HG03520 (cell line): ENCODE results near the gene SCG3.

Experiments
- ATAC-seq: cut with Tn5 transposase; IDR thresholded peaks from one replicate; pipeline ENCODE4 v1.9.1; 2021; ENCODE audit warnings: mild to moderate bottlenecking, moderate library complexity; ENCODE audit not compliant: unreplicated experiment

The SCG3 gene

DNA sequence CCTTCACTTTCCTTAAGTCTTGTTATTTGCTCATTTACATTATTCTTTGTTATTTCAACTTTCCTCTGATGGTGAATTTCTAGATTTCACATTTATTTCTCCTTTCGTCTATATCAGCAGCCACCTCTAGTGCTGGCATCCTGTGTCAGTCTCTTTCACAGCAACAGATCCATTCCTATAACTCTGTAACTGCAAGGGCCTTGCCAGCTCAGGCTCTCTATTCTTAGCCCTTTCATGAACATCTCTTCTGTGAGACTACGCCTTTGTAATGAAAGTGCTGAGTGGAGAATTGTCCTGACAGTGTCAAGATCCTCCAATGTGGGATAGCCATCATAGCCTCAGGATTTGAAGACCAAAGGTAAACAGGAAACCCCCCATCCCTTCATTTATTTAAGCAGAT is 3.9 kb upstream of the SCG3 start:
- no peak for ATAC-seq

DNA sequence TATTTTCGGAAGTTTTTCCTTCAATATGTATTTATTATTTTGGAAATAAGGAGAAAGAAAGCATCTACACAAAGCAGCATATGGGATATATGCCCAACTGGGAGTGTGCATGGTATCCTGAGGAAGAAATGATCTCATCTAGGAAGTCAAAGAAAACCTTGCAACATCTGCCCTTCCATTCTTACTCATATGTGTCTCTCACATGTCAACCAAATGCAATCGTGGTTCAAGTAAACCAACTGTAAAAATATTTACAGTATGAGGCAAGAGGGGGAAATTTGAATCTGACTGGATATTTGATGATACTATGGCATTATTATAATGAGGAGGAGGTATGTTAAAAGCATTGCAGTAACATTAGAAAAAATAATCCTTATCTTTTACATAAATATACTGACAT is 3.2 kb upstream of the SCG3 start:
- ATAC-seq: no peak

DNA sequence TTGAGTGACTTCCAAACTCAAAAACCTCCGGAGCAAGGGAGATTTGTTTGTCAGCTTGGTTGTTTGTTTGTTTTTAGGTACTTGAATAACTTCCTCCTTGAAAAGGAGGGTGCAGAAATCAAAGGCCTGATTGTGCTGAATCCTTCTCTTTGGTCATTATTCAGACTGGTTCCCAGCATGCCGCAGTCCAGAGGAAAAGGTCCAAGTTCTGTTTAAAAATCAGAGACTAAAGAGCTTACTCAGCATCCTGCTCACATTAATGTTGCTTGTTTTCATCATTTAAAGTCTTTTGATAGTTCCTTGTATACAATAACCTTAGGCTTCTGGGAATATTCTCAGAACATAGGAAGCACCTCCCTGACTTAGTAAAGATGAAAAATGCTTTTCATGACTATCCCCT is 982 bp upstream of the SCG3 start:
- ATAC-seq: no peak

DNA sequence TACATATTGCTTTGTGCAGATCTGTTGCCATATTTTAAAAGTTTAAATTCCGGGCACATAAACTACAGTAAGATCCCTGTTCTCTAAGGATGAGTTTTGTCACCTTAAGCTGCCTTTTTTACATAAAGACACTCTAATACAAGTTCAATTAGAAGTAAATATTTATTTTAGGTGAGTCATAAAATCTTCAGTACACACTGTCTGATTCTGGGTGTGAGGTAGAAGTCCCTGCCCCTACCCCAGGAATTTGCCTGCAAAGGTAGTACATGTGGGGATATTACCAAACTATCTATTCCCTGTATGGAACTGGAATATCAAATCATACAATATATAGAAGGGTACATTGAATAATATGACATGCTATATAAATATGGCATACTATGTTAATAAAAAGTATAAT is 6.3 kb downstream of the SCG3 start:
- ATAC-seq: no peak

DNA sequence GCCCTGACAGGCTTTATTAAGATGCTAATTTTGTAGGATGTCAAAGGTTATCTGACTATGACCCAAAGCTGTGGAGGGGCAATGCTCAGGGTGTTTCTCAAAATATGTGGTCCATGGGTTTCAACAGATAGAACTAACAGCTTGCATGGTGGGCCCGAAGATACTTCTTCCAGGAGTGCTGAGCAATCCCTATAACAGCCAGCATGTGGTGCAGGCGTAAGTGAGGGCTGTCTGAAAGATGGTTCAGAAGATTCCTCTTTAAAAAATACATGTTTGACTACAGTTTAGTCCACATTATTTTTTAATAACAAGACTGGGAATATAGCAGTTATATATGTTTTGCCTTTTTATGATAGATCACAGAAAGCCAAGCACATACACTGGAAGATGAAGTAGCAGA is 7.6 kb downstream of the SCG3 start:
- ATAC-seq: no peak

DNA sequence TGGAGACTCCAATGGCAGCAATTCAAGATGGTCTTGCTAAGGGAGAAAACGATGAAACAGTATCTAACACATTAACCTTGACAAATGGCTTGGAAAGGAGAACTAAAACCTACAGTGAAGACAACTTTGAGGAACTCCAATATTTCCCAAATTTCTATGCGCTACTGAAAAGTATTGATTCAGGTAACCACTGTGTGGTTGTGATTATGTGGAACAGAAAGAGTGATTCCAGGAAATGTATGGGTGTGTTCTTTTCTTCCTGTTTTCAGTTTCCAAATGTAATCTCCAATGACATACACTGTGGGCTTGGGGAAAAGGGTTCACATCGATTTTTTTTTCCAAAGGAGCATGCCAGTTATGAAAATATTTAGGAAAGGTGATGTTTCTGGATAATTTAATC is 10.9 kb downstream of the SCG3 start:
- ATAC-seq: no peak

DNA sequence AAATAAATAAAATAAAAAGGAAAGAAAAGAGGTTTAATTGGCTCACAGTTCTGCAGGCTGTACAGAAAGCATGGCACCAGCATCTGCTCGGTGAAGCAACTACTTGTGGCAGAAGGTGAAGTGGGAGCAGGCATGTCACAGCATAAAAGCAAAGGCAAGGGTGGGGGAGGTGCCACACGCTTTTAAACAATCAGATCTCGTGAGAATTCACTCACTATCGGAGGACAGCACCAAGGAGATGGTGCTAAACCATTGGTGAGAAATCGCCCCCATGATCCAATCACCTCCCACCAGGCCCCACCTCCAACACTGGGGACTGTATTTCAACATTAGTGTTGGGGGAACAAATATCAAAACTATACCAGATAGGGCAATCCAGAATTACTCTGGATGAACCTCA is 15.3 kb downstream of the SCG3 start:
- no peak for ATAC-seq

DNA sequence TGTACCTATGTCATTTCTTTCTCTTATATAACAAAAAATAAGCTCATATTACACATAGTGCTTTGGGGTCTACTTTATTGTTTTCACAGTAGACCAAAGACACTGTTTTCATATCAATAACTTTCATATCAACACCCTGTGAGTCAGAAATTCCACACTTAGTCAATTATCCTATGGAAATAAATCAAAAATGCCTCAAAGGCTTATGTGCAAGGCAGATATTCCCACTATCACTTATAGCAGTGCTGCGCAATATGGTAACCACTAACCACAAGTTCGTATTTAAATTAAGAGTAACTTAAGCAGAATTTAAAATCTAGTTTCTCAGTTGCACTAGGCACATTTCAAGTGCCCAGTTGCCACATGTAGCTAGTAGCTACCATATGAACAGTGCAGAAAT is 15.9 kb downstream of the SCG3 start:
- no peak for ATAC-seq

DNA sequence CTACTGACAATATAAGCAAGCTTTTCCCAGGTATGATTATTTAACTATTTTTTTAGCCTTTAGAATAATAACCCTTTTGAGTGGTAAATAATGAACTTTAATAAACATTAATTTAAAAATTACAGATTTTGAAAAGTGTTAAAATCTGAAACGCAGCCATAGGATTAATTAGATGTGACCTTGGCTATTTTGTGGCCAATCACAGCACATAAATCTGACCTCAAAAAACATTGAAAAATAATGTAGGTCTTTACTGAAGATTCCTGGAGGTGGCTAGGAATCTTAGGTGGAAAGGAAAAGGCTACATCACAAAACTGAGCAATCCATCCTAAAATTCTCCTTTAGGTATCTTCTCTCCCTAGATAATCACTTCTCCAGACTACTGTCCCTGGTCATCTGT is 18.1 kb downstream of the SCG3 start:
- ATAC-seq: no peak

DNA sequence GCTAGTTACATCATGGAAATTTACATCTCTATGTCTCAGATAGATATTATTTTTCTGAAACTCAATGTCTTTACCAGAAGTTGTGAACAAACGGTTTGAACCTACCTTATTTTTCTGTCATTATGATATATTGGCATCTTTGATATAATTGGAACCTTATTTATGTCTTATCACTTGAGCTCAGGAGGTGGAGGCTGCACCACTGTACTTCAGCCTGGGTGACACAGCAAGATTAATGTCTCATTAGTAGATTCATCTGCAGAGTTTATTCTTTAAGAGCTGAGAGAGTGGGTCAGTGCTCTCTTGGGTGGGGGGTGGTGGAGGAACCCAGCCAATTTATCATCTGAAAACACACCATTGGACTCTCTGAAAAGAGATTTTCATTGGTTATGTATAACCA is 21.4 kb downstream of the SCG3 start:
- no peak for ATAC-seq

DNA sequence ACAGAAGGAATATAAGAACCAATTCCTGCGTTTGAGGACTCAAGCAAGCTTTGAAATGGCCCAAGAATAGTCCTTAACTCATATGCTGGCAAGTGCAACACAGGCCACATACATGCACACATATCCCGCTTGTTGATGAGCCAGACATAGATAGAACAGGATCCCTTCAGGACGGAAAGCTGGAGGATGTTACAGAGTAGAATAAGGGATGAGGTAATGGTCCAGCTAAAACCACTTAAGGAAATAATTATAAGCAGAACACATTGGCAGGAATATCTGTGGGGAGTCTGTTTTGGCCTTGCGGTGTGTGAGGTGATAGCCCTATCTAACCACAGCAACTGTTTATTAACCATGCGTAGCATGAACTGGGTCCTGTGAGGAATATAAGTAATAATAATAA is 25.0 kb downstream of the SCG3 start:
- no peak for ATAC-seq

DNA sequence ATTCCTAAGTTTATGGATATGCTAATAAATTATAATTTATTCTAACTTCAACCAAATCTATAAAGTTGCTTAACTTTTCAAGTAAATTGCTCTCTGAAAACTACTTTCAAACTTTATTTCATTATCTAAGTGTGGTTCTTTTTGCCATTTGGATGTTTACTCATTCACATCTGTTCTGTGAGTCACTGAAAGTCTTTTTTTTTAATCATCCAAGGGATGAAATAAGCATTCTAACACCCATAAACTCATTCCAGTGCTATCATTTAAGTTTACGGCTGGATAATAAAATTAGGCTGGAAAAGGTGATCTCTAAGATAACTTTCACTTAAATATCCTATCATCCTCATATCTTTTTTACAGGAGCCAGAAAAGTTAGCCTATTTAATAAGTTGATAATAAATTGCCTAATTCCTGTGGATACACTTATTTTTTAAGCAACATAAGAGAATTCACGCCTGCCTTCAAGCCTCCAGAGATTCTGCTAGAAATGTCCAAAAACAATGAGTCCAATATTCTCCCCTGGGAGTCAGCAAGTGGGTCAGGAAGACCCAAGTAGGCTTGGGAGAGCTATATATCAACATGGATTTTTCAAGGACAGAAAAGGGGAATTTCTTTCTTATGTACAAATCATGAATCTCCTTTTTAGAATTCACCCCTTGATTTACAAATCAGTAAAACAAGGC is 25.8 kb downstream of the SCG3 start:
- no peak for ATAC-seq

DNA sequence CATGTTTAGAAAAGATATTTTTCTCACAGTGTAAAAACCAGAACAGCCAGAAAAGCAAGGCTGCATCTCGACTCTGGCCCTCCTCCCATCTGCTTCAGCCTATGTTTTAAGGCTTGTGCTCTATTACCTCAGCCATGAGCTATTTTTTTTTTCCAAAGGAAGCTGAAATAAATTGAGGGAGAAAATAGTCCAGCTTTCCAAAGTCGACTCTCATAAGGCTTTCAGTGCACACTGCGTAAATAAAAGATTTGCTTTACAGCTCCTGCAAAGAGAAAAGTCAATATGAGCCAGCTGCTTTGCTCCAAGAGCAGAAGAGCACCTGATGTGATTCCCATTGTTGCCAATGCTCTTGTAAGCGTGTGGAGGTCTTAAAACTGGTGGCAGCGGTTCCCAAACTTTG is 26.7 kb downstream of the SCG3 start:
- no peak for ATAC-seq

DNA sequence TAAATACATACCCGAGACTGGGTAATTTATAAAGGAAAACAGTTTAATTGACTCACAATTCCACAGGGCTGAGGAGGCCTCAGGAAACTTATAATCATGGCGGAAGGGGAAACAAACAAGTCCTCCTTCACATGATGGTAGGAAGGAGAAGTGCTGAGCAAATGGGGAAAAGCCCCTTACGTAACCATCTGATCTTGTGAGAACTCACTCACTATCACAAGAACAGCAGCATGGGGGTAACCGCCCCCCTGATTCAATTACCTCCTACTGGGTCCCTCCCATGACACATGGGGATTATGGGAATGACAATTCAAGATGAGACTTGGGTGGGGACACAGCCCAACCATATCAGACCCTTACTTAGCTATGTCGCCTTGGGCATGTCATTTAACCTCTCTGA is 27.7 kb downstream of the SCG3 start:
- no peak for ATAC-seq

DNA sequence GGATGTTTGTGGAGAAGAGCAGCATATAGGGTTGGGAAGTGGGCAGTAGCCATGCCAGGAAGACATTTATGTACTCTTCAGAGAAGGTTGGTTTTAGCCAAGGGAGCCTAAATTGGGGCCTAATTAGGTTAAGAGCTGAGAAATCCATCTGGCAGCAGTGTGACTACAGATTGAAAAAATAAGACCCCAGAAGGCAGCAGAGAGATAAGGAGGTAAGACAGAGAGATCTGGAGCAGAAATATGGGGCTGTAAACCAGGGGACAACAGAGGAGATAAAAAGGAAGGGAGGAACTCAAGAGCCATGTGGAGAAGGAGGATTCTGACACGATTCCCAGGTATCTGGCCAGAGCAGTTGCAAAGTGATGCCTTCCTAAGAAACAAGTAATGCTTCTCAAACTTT is 32.9 kb downstream of the SCG3 start:
- ATAC-seq: no peak

DNA sequence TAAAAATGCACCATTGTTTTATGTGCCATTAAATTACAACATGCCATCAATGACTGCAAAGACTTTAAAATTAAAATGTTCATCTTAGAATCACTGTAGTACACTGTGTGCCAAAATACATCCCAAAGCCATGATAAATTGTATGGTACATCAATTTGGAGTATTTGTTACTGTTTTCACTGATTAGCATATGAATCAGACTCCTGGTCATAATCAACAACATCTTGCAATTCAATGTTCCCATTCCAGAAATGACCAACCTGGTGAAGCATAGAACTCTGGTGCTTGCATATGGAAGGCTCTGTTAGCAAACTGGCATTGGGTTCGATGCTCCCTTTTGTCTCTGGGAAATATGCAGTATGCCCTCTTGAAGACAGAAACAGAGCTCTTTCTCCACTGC is 33.6 kb downstream of the SCG3 start:
- no peak for ATAC-seq

DNA sequence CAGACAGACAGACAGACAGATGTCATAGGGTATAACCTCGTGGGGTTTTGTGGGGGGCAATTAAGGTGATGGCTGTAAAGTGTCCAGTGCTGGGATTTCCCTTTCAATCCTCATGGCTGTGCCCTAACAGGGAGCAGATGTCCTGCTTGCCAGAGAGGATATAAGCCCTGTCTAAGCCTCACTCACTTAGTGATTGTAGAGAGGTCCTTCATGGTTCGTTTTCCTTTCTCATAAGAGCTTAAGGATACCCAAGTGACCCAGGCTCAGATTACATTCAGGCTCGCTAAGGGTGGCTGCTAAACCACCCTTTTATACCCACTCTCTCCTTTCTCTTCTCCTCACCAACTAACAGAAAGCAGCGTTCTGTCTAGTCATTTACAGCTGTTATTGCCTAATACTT is 36.9 kb downstream of the SCG3 start:
- no peak for ATAC-seq

DNA sequence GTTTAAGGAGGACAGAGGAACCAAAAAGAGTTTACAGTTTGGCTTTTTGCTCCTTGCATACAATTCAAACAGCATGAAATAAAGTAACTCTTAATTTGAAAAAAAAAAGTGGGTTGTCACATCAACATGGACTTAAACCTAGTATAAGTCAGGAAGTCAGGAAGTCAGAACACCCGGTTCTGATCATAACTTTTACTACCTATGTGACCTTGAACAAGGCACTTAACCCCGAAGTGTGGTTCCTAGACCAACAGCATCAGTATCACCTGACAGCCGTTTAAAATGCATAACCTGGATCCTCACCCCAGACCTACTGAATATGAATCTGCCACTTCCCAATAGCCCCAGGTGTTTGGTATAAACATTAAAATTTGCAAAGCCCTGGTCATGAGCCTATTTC is 37.4 kb downstream of the SCG3 start:
- ATAC-seq: no peak

DNA sequence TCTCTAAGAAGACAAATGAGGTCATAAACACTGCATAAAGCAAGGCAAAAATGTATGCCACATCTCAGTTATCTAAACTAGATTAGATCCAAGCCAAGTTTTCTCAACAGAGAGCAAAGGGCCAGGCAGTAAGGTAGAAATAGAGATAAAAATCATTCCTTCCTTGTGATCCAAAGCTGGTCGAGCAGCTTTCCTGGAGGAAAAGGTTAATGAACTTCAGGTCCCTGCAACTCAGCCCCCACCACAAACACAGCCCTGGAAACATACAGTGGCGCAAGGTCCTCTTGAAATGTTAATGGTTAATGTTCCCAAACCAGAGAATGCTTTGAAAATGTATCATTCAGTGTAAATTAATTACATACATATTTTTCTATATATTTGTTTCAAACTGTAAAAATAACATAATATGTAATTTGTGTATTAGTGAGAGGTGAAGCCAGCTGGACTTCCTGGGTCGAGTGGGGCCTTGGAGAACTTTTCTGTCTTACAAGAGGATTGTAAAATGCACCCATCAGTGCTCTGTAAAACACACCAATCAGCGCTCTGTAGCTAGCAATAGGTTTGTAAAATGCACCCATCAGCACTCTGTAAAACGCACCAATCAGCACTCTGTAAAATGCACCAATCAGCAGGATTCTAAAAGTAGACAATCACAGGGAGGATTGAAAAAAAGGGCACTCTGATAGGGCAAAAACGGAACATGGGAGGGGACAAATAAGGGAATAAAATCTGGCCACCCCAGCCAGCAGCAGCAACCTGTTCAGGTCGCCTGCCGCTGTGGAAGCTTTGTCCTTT is 39.1 kb downstream of the SCG3 start:
- no peak for ATAC-seq

DNA sequence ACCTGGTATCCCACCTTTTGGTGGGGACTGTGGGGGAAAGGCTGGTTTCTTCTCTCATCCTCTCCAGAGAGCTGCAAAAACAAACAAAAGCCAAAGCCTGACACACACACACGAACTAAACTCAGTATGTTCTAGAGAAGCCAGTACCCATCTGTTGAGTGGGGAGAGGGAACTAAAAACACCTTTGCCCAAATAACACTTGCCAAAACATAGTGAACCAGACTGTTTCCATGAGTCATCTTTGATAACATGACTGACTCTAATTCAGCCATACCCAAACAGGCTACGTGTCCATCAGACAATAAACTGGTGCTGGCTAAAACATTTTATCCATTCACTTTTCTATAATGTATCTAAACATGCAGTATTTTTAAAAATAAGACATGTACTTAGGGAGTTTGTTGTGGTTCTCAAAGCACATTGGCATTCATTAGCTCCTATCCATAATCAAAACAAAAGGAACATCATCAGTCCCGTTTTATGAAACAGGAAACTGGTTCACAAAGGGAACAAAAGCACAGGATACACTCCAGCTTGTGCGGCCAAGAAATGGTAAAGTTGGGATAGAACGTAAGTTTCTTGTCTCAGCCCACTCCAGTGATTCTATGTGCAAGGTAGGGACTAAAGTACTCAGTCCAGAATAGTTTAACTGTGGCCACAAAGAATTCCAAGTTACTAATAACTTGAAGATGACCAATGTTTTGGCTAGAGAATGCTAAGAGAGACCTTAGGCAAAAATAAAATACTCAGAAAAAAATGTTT is 40.1 kb downstream of the SCG3 start:
- ATAC-seq: no peak

DNA sequence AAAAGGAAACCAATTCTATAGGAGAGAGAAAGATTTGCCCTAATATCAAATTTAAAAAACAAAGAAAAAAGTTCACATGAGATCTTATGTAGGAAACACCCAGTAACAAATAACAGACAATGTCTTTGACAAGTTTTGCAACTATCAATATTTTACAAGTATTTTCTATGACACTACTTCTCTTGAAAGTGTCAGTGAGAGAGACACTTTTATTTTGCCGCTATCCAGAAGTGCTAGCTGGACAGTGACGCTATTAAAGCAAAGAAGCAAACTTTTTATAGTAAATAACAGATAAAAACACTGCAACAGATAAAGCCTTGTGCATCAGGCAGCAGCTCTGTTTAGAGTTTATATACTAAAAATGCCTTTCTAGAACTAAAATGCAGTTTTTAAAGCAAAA is 42.9 kb downstream of the SCG3 start:
- no peak for ATAC-seq

DNA sequence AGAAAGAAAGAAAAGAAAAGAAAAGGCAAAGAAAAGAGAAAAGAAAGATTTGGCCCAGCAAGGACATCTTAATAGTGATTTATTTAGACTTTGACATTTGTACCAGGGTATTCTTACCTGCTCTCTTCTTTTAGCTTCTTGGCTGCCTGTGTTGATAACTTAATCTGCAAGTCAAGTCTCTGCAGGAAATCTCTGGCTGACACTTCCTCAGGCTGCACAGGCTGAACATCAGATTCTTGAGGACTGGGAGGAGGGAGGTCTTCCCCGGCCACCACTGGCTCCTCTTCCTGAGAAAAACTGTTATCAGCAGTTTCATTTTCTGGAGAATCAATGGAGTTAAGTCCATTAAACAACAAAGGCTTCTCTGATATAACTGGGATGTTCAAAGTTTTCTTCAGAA is 43.4 kb downstream of the SCG3 start:
- no peak for ATAC-seq
